ACC112 (cell line): Measurements from ENCODE around the gene TRIM43.
"Not testable (repeated sequence)": the region's sequence is repeated elsewhere in the genome, so short reads cannot be mapped to it uniquely, and the experiment has no call there.

Experiments used
- H2AFZ ChIP-seq: fragments of 200-600 bp; sonication (generic); one replicate; pipeline ENCODE4 v1.6.0; 2017; ENCODE audit warnings: antibody characterized with exemption, low read length; ENCODE audit not compliant: unreplicated experiment
- H3K27ac ChIP-seq: fragments of 200-600 bp; sonication (generic); 2 replicates; pipeline ENCODE4 v1.5.1; 2014; ENCODE audit warnings: low read depth, mild to moderate bottlenecking, antibody characterized with exemption, low read length, moderate library complexity
- H3K27me3 ChIP-seq: fragments of 200-600 bp; sonication (generic); 2 replicates; pipeline ENCODE4 v1.6.1; 2014; ENCODE audit warnings: mild to moderate bottlenecking, antibody characterized with exemption, low read length, moderate library complexity, mixed read lengths; ENCODE audit not compliant: insufficient read depth
- H3K36me3 ChIP-seq: fragments of 200-600 bp; sonication (generic); 2 replicates; pipeline ENCODE4 v1.6.1; 2016; ENCODE audit warnings: mild to moderate bottlenecking, antibody characterized with exemption, low read length, moderate library complexity, mixed read lengths; ENCODE audit not compliant: insufficient read depth
- H3K4me1 ChIP-seq: fragments of 200-600 bp; sonication (generic); one replicate; pipeline ENCODE4 v1.6.1; 2016; ENCODE audit warnings: low read length, mixed read lengths; ENCODE audit not compliant: insufficient read depth, unreplicated experiment, control insufficient read depth
- H3K4me3 ChIP-seq: fragments of 200-600 bp; sonication (generic); 2 replicates; pipeline ENCODE4 v1.5.1; 2014; ENCODE audit warnings: mild to moderate bottlenecking, low read depth, low read length
- H3K79me2 ChIP-seq: fragments of 200-600 bp; sonication (generic); one replicate; pipeline ENCODE4 v1.6.0; 2016; ENCODE audit warnings: low read length; ENCODE audit not compliant: control insufficient read depth, unreplicated experiment, insufficient read depth

The TRIM43 gene

DNA sequence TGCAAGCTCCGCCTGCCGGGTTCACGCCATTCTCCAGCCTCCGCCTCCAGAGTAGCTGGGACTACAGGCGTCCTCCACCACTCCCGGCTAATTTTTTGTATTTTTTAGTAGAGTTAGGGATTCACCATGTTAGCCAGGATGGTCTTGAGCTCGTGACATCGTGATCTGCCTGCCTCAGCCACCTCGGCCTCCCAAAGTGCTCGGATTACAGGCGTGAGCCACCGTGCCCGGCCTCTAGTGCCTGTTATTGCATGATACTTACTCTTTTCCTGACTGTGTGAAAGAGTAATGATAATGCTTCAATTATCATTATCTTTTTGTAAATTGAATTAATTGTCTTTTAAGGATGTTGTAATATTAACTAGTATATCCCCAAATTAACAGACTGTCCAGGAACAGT lies 1.2 kb downstream of the TRIM43 start:
- H2AFZ ChIP-seq, H3K27me3 ChIP-seq, H3K79me2 ChIP-seq, H3K27ac ChIP-seq, H3K36me3 ChIP-seq, H3K4me1 ChIP-seq, H3K4me3 ChIP-seq: not testable (repeated sequence)

- H2AFZ ChIP-seq, H3K79me2 ChIP-seq, H3K27me3 ChIP-seq, H3K36me3 ChIP-seq, H3K4me1 ChIP-seq, H3K4me3 ChIP-seq, H3K27ac ChIP-seq: not testable (repeated sequence)
These were observed 3.2 kb downstream of the TRIM43 start for GRCh38 chr2:95595012-95595411.

GRCh38 chr2:95601301-95601700 lies 9.5 kb downstream of the TRIM43 start:
- not testable (repeated sequence) for H2AFZ ChIP-seq, H3K4me3 ChIP-seq, H3K4me1 ChIP-seq, H3K27ac ChIP-seq, H3K36me3 ChIP-seq, H3K27me3 ChIP-seq, H3K79me2 ChIP-seq

DNA sequence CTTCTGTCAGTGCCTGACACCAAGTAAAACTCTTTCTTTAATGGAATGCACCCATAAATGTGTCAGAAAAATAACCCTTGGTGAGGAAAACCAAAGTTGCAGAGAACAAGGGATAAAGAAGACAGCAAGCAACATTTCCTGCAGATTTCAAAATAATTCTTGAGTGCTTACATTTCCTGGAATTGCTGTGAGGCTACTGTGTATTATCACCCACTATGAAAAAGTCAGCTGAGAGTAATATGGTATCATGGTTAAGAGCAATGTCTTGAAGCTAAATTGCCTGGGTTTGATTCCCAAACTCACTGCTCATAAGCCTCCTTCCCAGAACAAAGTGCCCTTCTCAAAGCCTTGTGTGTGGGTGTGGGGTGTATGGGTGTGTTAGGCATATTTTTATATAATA lies 10.3 kb downstream of the TRIM43 start:
- not testable (repeated sequence) for H3K27ac ChIP-seq, H3K4me3 ChIP-seq, H3K27me3 ChIP-seq, H3K79me2 ChIP-seq, H3K4me1 ChIP-seq, H2AFZ ChIP-seq, H3K36me3 ChIP-seq

DNA sequence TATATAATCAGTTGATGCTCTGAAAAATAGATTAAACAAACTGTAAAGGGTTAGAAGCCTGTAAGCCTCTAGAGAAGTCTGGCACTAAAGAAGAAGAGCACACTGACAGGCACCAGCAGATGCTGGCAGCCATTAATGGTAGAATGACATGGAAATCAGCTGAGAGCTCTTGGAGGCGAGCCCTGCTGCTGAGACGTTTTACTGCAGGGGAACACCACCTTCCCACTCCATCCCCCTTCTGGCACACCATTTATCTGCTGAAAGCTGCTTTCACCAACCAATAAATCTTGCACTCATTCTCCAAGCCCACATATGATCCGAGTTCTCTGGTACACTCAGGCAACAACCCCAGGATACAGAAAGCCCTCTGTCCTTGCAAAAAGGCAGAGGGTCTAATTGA lies 16.6 kb downstream of the TRIM43 start:
- not testable (repeated sequence) for H3K36me3 ChIP-seq, H3K27ac ChIP-seq, H3K79me2 ChIP-seq, H2AFZ ChIP-seq, H3K4me3 ChIP-seq, H3K27me3 ChIP-seq, H3K4me1 ChIP-seq

GRCh38 chr2:95609764-95610163 lies 18.0 kb downstream of the TRIM43 start:
- not testable (repeated sequence) for H3K79me2 ChIP-seq, H3K27me3 ChIP-seq, H3K4me1 ChIP-seq

GRCh38 chr2:95613048-95613447 lies 21.2 kb downstream of the TRIM43 start:
- not testable (repeated sequence) for H3K36me3 ChIP-seq, H3K4me3 ChIP-seq, H2AFZ ChIP-seq, H3K4me1 ChIP-seq, H3K27ac ChIP-seq, H3K27me3 ChIP-seq, H3K79me2 ChIP-seq

More at GRCh38 chr2:95609764-95610163, 18.0 kb downstream of the TRIM43 start:
- H2AFZ ChIP-seq, H3K36me3 ChIP-seq, H3K4me3 ChIP-seq, H3K27ac ChIP-seq: not testable (repeated sequence)

- not testable (repeated sequence) for H3K36me3 ChIP-seq, H3K4me3 ChIP-seq, H2AFZ ChIP-seq, H3K27me3 ChIP-seq, H3K27ac ChIP-seq, H3K4me1 ChIP-seq, H3K79me2 ChIP-seq
These were observed 30.9 kb downstream of the TRIM43 start for GRCh38 chr2:95622728-95623127.

DNA sequence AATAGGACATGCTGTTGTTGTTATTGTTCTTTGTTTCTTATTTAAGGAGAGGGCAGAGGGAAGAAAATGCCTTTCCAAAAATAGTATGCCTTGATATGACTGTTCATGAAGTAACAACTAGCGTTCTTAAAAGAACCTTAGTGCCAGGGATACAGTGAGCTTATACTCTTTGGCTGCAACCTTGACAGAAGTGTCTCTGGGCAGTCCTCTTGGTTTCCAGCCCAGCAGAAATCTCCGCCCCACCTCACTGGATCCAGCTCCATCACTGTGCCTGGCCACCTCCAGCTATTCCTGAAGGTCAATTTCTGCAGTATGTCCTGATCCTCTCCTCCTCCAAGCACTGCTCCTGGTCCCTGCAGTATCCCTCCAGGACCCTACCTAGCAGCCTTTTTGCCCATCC lies 39.2 kb downstream of the TRIM43 start:
- H3K36me3 ChIP-seq, H3K27ac ChIP-seq, H2AFZ ChIP-seq, H3K27me3 ChIP-seq, H3K79me2 ChIP-seq, H3K4me3 ChIP-seq, H3K4me1 ChIP-seq: not testable (repeated sequence)

GRCh38 chr2:95633626-95634259 lies 41.9 kb downstream of the TRIM43 start:
- H2AFZ ChIP-seq, H3K4me1 ChIP-seq, H3K79me2 ChIP-seq, H3K27ac ChIP-seq, H3K36me3 ChIP-seq, H3K4me3 ChIP-seq, H3K27me3 ChIP-seq: not testable (repeated sequence)

GRCh38 chr2:95640515-95641288 lies 48.9 kb downstream of the TRIM43 start:
- not testable (repeated sequence) for H3K4me1 ChIP-seq, H3K27me3 ChIP-seq, H2AFZ ChIP-seq, H3K36me3 ChIP-seq, H3K79me2 ChIP-seq, H3K4me3 ChIP-seq, H3K27ac ChIP-seq
